ENCODE measurements around the gene MRPL58.

MRPL58 gene

GRCh38 chr17:75064460-75064859, 52.0 kb downstream of the MRPL58 start:
- no peaks in the 10 kb centered on the region for H3K9me3 ChIP-seq (ENCODE audit: severe bottlenecking)
- H3K27ac ChIP-seq (ENCODE audit: poor library complexity, severe bottlenecking), result no peak overlapping the region
- DNase-seq (ENCODE audit: low spot score), result no peak
- no peak for ATAC-seq (ENCODE audit: low read depth)
- TF ChIP-seq CTCF (IDR thresholded peaks at IDR 0.05; ENCODE audit: poor library complexity, severe bottlenecking), result no peak
- H3K4me3 ChIP-seq (ENCODE audit: severe bottlenecking), result no peak overlapping the region
- H3K4me1 ChIP-seq (ENCODE audit: insufficient read depth, poor library complexity, severe bottlenecking), result no peaks in the 10 kb centered on the region
- H3K36me3 ChIP-seq (ENCODE audit: low read depth), result peaks cover 44% of the 10 kb centered on the region
- H3K27me3 ChIP-seq (ENCODE audit: insufficient read depth, poor library complexity, severe bottlenecking), result no peaks in the 10 kb centered on the region

GRCh38 chr17:75064867-75065561, 52.5 kb downstream of the MRPL58 start:
- ATAC-seq (ENCODE audit: low read depth), result no peak
- TF ChIP-seq CTCF (IDR thresholded peaks at IDR 0.05; ENCODE audit: poor library complexity, severe bottlenecking), result no peak
- Histone ChIP-seq H3K36me3 (ENCODE audit: low read depth) (peaks cover 39% of the 10 kb centered on the region), H3K9me3 (ENCODE audit: severe bottlenecking) (no peaks in the 10 kb centered on the region), H3K4me3 (ENCODE audit: severe bottlenecking) (no peak overlapping the region), H3K27me3 (ENCODE audit: insufficient read depth, poor library complexity, severe bottlenecking) (no peaks in the 10 kb centered on the region), H3K27ac (ENCODE audit: poor library complexity, severe bottlenecking) (no peak overlapping the region), H3K4me1 (ENCODE audit: insufficient read depth, poor library complexity, severe bottlenecking) (no peaks in the 10 kb centered on the region)
- DNase-seq (ENCODE audit: low spot score), result no peak

- no peak for DNase-seq (ENCODE audit: low spot score)
- H3K36me3 ChIP-seq (ENCODE audit: low read depth), result peaks cover 32% of the 10 kb centered on the region
- H3K4me3 ChIP-seq (ENCODE audit: severe bottlenecking), result no peak overlapping the region
- no peaks in the 10 kb centered on the region for H3K9me3 ChIP-seq (ENCODE audit: severe bottlenecking)
- H3K27me3 ChIP-seq (ENCODE audit: insufficient read depth, poor library complexity, severe bottlenecking), result no peaks in the 10 kb centered on the region
- no peak overlapping the region for H3K27ac ChIP-seq (ENCODE audit: poor library complexity, severe bottlenecking)
- no peak for TF ChIP-seq CTCF (IDR thresholded peaks at IDR 0.05; ENCODE audit: poor library complexity, severe bottlenecking)
- no peaks in the 10 kb centered on the region for H3K4me1 ChIP-seq (ENCODE audit: insufficient read depth, poor library complexity, severe bottlenecking)
- no peak for ATAC-seq (ENCODE audit: low read depth)
Measured at GRCh38 chr17:75065562-75066151, 53.2 kb downstream of the MRPL58 start.

GRCh38 chr17:75067856-75068255, 55.4 kb downstream of the MRPL58 start:
- no peak for DNase-seq (ENCODE audit: low spot score)
- no peaks in the 10 kb centered on the region for H3K27me3 ChIP-seq (ENCODE audit: insufficient read depth, poor library complexity, severe bottlenecking)

More at GRCh38 chr17:75067856-75068255, 55.4 kb downstream of the MRPL58 start:
- ATAC-seq (ENCODE audit: low read depth), result peak; percentile 47; the same call in 2 of the 3 replicates
- H3K36me3 ChIP-seq (ENCODE audit: low read depth), result peaks cover 16% of the 10 kb centered on the region
- no peak for TF ChIP-seq CTCF (IDR thresholded peaks at IDR 0.05; ENCODE audit: poor library complexity, severe bottlenecking)
- no peak overlapping the region for H3K4me3 ChIP-seq (ENCODE audit: severe bottlenecking)
- H3K27ac ChIP-seq (ENCODE audit: poor library complexity, severe bottlenecking), result no peak overlapping the region
- no peaks in the 10 kb centered on the region for H3K9me3 ChIP-seq (ENCODE audit: severe bottlenecking)
- H3K4me1 ChIP-seq (ENCODE audit: insufficient read depth, poor library complexity, severe bottlenecking), result no peaks in the 10 kb centered on the region
